HG03558 (cell line): ENCODE data around the gene TSPAN14.
A peak's percentile ranks its signal among the peaks of the same experiment; 100 is the strongest.

Experiments used
- ATAC-seq: cut with Tn5 transposase; IDR thresholded peaks from one replicate; pipeline ENCODE4 v1.9.1; 2021; ENCODE audit warnings: moderate number of reproducible peaks; ENCODE audit not compliant: unreplicated experiment; ENCODE audit errors: extremely low read depth

TSPAN14 gene

DNA sequence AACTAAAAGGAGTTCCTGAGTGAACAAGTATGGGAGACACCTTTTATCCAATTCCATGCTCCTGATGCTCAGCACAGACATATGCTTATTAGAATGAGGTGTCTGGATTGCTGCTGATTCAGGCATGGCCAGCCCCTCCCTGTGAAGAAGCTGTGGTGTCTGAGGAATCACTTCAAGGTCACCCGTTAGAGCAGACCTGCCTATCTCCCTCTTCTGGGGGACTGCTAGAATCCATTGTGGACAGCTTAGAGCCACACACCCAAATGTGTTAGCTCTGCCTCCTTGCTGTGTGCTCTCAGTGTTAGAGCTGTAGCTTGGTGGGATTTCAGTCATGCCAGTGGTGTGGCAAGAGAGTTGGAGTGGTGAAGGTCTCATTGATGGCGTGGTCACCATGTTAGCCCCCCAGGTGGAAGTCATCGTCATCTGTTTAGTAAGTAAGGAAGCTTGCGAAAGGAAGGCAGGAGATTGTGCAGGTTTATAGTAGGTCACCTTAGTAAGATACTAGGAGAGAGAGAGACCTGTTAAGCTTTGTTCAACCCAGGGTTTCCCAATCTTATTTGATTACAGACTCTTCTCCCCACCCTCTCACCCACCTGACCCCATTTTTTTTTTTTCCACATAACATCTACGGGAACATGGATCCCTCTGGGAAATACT lies 32.9 kb upstream of the TSPAN14 start:
- no peak for ATAC-seq

DNA sequence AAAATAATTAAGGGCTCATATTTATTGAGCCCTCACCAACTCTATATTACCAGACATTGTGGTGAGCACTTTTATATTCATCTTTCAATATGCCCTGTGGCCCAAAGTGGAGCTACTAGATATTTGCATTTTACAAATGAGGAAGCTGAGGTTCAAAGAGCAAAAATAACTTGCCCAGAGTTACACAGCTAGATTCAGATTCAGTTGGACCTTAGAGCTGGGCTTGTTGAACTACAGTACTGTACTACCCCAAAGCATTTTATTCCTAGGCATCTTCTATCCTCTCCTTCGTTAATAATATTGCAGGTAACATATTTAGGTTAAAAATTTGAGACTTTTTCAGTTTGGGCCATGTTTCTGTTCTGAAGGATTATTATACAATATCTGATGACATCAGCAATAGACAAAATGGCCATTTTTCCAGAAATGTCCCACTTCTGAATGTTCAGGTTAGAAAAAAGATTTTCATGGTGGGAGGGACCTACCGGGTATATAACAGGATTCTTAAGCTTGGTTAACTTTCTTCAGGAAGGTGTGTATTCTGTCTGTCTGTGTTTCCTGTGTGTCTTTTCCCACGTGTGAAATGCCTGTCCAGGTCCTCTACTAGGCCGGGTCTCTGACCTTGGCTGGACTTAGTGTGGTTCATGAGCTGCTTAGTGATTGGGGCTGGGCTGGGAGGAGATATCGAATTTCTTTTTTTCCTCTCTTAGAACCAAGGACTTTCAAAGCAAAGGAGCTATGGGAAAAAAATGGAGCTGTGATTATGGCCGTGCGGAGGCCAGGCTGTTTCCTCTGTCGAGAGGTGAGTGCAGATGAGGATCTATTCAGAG lies 32.2 kb upstream of the TSPAN14 start:
- ATAC-seq, result peak; percentile 83

DNA sequence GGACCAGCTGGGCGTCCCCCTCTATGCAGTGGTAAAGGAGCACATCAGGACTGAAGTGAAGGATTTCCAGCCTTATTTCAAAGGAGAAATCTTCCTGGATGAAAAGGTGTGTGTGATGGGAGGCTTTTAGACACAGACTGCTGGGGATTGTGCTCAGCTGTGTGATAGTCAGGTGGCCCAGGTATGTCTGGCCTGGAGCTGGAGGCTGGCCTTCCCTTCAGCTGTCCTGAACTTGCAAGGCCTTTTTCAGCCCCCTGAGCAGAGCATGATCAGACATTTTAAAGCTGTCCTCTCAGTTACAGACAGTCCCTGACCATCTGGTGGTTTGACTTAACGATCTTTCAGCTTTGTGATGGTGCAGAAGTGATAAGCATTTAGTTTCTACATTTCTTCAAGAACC lies 28.2 kb upstream of the TSPAN14 start:
- ATAC-seq, result no peak

DNA sequence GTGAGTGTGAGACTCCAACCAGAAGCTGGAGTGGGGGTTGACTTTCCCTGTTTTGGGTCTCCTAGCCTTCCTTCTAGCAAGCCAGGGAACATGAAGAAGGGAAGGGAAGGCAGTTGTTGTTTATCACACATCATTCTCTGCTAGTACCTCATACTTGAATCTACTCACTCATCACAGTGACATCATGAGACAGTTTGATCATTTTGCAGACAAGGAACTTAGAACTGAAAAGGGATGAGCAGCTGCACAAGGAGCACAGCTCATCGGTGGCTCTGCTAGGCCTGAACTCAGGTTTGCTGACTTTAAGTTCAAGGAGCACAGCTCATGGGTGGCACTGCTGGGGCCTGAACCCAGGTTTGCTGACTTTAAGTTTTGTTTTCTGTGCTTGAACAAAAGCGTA lies 26.6 kb upstream of the TSPAN14 start:
- ATAC-seq, result no peak

DNA sequence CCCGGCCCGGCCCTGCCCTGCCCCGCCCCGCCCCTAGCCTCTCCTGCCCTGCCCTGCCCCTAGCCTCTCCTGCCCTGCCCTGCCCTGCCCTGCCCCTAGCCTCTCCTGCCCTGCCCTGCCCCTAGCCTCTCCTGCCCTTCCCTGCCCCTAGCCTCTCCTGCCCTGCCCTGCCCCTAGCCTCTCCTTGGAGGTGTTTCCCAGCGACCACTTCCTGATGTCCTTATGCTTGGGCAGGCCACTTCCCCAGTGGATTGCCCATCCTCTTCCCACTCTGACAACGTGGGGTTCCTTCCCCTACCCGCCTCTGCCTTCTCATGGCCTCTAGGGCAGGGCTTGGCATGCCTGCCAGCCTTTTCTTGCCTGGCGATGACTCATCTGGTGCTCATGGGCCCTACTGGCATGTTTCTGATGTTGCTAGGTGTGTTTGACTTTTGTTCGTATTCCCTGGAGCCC lies 24.6 kb upstream of the TSPAN14 start:
- no peak for ATAC-seq

DNA sequence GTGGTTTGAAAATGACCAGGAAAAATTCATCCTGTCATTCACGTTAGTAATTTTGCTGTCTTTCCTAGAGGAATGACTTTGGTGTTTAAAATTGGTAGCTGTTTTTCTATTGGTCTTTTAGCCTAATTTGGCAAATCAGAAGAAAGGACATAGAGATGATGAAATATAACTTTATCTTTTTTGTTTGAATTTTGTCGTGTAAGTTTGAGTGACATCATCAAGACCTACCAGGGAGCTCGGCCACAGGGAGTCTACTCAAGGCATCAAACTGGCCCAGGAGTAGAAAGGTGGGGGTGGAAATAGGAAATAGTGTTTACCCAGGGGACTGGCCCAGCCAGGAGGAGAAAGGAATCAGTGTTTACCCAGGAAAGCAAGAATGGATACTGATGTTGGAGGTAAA lies 21.0 kb upstream of the TSPAN14 start:
- no peak for ATAC-seq

- no peak for ATAC-seq
Observed at GRCh38 chr10:80436446-80437098, 17.5 kb upstream of the TSPAN14 start.

DNA sequence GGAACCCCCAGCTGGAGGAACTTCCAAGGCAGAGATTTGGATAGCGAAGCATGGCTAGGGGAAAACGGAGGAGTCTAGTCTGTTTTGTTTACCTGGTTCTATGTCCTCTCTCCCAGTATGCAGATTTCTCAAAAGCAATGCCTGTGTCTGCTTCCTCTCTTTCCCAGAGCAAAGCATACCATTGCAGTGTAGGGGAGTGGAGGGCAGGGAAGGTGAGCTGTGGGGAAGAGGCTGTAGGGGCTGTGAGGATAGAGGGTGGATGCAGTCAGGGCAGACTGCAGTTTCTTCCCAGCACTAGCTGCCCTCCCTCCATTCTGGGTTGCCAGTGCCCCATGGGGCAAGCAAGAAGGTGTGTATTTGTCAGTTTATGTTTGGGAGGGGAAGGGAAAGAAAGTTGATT lies 16.9 kb upstream of the TSPAN14 start:
- no peak for ATAC-seq

- no peak for ATAC-seq
Observed at GRCh38 chr10:80441831-80442230, 12.3 kb upstream of the TSPAN14 start.

GRCh38 chr10:80442879-80443278 lies 11.2 kb upstream of the TSPAN14 start:
- no peak for ATAC-seq

- ATAC-seq, result no peak
Observed at GRCh38 chr10:80443531-80443974, 10.6 kb upstream of the TSPAN14 start.

GRCh38 chr10:80444124-80444523 lies 10.0 kb upstream of the TSPAN14 start:
- ATAC-seq, result no peak

GRCh38 chr10:80444646-80445319 lies 9.3 kb upstream of the TSPAN14 start:
- ATAC-seq, result peak; percentile 80

- ATAC-seq, result no peak
Observed at GRCh38 chr10:80447436-80448190, 6.5 kb upstream of the TSPAN14 start.

DNA sequence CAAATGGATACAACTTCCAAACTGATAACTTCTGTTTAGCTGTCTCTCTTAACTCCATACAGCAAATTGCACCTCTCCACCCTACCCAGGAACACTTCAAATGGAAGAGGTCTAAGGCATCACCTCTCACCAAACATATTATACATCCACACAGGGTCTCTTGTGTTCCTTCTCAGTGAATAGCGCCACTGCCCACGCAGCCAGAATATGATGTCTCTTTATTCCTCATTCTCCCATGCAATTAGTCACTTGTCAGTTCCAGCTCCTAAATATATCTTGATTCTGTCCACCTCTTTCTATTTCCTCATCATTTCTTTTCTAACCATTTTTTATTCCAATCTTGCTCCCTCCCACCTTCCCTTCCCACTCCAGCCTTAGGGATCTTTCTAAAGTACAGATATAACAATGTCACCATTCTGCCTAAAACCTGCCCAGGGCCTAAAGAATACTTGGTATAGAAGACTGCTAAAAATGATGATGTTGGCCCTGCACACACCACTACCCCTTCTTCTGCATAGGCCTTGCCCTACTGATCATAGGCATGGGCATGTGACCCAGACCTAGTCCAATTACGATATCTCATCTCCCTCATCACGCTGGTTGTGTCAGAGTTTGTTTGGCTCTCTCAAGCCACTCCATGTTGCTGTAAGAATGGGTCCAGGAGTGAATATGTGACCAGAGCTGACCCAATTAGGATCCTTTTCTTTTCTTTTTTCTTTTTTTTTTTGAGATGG lies 5.7 kb upstream of the TSPAN14 start:
- ATAC-seq, result no peak

- ATAC-seq, result no peak
Observed at GRCh38 chr10:80449520-80449919, 4.6 kb upstream of the TSPAN14 start.

DNA sequence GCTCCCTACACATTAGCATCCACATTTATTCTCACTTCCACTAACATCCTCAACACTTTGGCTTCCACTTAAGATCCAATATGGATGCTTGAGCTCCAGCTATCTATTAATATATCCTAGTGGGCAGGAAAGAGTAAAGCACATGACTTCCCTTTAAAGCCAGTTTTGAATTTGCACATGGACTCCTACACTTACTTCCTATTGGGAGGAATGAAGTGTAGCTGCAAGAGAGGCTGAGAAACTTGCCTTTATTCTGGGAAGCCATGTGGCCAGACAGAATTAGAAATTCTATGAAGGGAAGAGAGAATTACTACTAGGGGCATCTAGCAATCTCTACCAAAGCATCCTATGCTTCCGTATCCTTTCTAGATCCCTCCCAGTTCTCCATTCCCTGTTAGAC lies 3.0 kb upstream of the TSPAN14 start:
- no peak for ATAC-seq

- ATAC-seq, result no peak
Observed at GRCh38 chr10:80452069-80452468, 2.0 kb upstream of the TSPAN14 start.

DNA sequence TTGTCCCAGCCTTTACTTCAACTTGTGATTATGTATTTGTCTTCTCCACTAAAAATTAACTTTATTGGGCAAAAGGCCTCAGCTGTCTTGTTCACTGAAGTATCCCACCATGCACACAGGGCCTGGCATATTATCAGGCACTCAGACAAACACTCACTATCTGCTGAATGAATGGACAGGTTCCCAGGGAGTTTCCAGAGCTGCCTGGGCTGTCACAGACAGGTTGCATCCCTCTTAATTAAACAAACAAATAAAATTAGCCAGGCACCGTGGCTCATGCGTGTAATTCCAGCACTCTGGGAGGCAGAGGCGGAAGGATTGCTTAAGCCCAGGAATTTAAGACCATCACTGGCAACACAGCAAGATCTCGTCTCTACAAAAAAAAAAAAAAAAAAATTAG lies 1.5 kb upstream of the TSPAN14 start:
- ATAC-seq, result no peak
